ENCODE data around the gene GOSR2. TPM values are rescaled to one million over a fixed set of nuclear protein-coding genes. Genes with fewer than 3 reads are reported as not detected.

GOSR2 gene
- total and polyA plus RNA-seq, 2 of the 8 experiments (the other 6 are each of a cell fraction or from before 2014, with no cell fraction given) = 28.2 to 36.2 TPM

DNA sequence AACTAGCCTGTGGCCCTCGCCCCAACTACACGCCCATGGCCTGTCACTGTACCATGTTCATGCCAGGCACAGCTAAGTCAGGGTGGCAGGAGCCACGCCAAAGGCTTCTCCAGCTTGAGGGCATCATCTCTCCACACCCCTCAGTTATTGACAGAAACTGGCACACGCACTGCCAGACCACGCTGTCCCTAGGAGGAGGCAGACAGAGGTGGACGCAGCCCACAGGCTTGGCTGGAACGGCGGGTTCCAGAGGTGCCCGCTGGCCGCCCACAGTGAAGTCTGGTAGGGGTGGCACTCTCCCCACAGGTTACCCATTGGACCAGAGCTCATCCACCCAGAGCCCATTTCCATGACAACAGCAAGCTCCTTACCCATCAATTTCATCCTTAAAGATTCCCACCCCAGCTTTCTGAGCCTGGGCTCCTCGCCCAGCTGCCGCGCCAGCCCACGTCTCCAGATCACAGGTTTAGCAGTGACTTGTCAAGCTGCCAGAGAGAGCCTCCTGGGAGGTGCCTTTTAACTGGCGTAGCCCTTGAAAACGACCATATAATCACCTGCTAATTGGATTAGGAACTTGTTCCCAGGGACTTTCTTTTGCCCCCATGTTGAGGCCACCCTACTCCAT is 28.1 kb downstream of the GOSR2 start:
- H3K23me2 ChIP-seq (ENCODE audit: low read depth, low read length) = no peaks in the 10 kb centered on the region
- H3K4me1 ChIP-seq (replicated peaks in 1 of 4; ENCODE audit: control insufficient read depth in 3 of 4, insufficient read depth in 4 of 4, low read length in 3 of 4) = no peaks in the 10 kb centered on the region
- H4K8ac ChIP-seq (ENCODE audit: extremely low read depth, insufficient read depth, low read length) = no peak overlapping the region
- H3K4ac ChIP-seq (replicated peaks; ENCODE audit: insufficient read length, low read depth, low read length) = no peak overlapping the region
- CTCF ChIA-PET (ENCODE audit: partially characterized antibody) = interaction anchor here (0.6 to 2.0 kb wide), 8 partner anchors 9 to 135 kb away, joined by 3 to 6 read pairs (median 3); partner anchors contain the start of gene RPRML
- no peaks in the 10 kb centered on the region for H3K27me3 ChIP-seq (replicated peaks in 1 of 4; ENCODE audit: control insufficient read depth in 3 of 4, extremely low read depth in 1 of 4, insufficient read depth in 3 of 4, low read length in 3 of 4)
- no peak overlapping the region for H4K5ac ChIP-seq (ENCODE audit: insufficient read length, low read depth, low read length)
- H3K9me3 ChIP-seq (ENCODE audit: insufficient read depth in 2 of 2, low read depth in 1 of 2, low read length in 1 of 2) = no peaks in the 10 kb centered on the region
- H2BK5ac ChIP-seq (ENCODE audit: low read depth, low read length) = no peak overlapping the region
- no peak overlapping the region for H2AFZ ChIP-seq (ENCODE audit: low read length)
- H3K36me3 ChIP-seq (ENCODE audit: control insufficient read depth in 2 of 4, insufficient read depth in 4 of 4, low read length in 3 of 4) = peaks cover 0 to 3% (median 1%) of the 10 kb centered on the region in 4 experiments; a peak in 1 of 8 replicates
- H3K18ac ChIP-seq (ENCODE audit: extremely low read depth, low read length) = no peak overlapping the region; the same call in 1 of the 2 replicates
- 85% methylated on average over 12 of the region's 16 CpGs; no CpG with 5 or more reads in 1 of the 2 experiments for WGBS, 2 experiments (ENCODE audit: extremely low coverage in 1 of 2, insufficient coverage in 1 of 2, insufficient read length in 1 of 2, insufficient replicate concordance in 2 of 2, low coverage in 1 of 2, low lambda C conversion rate in 2 of 2, missing lambda C conversion rate in 1 of 2)
- H2AK5ac ChIP-seq (ENCODE audit: low read depth, low read length) = no peak overlapping the region
- H3K4me2 ChIP-seq (ENCODE audit: insufficient read depth in 1 of 2, low read depth in 2 of 2, low read length in 2 of 2) = no peak overlapping the region
- peaks cover 0 to 12% of the 10 kb centered on the region in 2 experiments for H4K20me1 ChIP-seq (replicated peaks in 1 of 2; ENCODE audit: control insufficient read depth in 1 of 2, insufficient read depth in 2 of 2, low read length in 2 of 2)
- H2BK120ac ChIP-seq (replicated peaks; ENCODE audit: low read depth, low read length) = no peak overlapping the region
- no peak overlapping the region for H3K27ac ChIP-seq (ENCODE audit: low read depth, low read length)
- H4K91ac ChIP-seq (replicated peaks; ENCODE audit: insufficient read length, low read length) = no peak overlapping the region
- H3K56ac ChIP-seq (replicated peaks; ENCODE audit: insufficient read length, low read depth, low read length) = no peak overlapping the region
- DNase-seq (ENCODE audit: low read depth in 1 of 2, low spot score in 2 of 2) (no peak), FAIRE-seq (no peak)
- POLR2A ChIA-PET (ENCODE audit: partially characterized antibody) = interaction anchor here (0.6 to 2.4 kb wide), 4 partner anchors 8 to 54 kb away, joined by 3 to 6 read pairs (median 5); no protein-coding TSS in a partner anchor
- no peak overlapping the region for H3K9ac ChIP-seq (replicated peaks in 1 of 4; ENCODE audit: extremely low read depth in 1 of 4, low read depth in 3 of 4, low read length in 3 of 4)
- no peak overlapping the region for H2BK12ac ChIP-seq (ENCODE audit: low read depth, low read length)
- H2BK15ac ChIP-seq (ENCODE audit: low read length) = no peak overlapping the region
- no peak overlapping the region for H3K4me3 ChIP-seq (ENCODE audit: extremely low read depth in 1 of 4, insufficient read depth in 2 of 4, low read depth in 3 of 4, low read length in 4 of 4)
- no peak overlapping the region for H2BK20ac ChIP-seq (ENCODE audit: low read length)
- no peaks in the 10 kb centered on the region for H3K79me2 ChIP-seq (ENCODE audit: control insufficient read depth in 1 of 2, insufficient read depth in 2 of 2, low read length in 2 of 2)
- no peak overlapping the region for H3K14ac ChIP-seq (ENCODE audit: insufficient read length)
- H3K79me1 ChIP-seq (ENCODE audit: low read depth, low read length) = no peaks in the 10 kb centered on the region
- no peak overlapping the region for H3K23ac ChIP-seq (ENCODE audit: insufficient read length)
